HepG2 (cell line): ENCODE data around the gene SHANK3. TPM values are rescaled to one million over a fixed set of nuclear protein-coding genes. Genes with fewer than 3 reads are reported as not detected.

Experiments
- CBX5 ChIP-seq: sonication (generic); formaldehyde crosslinking; IDR thresholded peaks from 2 replicates; pipeline ENCODE4 v1.4.0; 2020; ENCODE audit warnings: missing genetic modification reagents, borderline replicate concordance
- CCDC6 ChIP-seq: sonication (generic); formaldehyde crosslinking; IDR thresholded peaks from 2 replicates; pipeline ENCODE4 v1.8.1; 2022; ENCODE audit warnings: mild to moderate bottlenecking, missing genetic modification reagents, moderate library complexity
- ELF3 ChIP-seq: IDR thresholded peaks from 2 replicates; pipeline ENCODE4 v1.6.1; 2016; ENCODE audit warnings: missing genetic modification reagents, missing compliant biosample characterization
- HOXA3 ChIP-seq: sonication (generic); formaldehyde crosslinking; IDR thresholded peaks from 2 replicates; pipeline ENCODE4 v1.5.0; 2020; ENCODE audit warnings: missing genetic modification reagents
- IRX3 ChIP-seq: sonication (generic); formaldehyde crosslinking; IDR thresholded peaks from 2 replicates; pipeline ENCODE4 v1.8.1; 2023; ENCODE audit warnings: mild to moderate bottlenecking, low read depth, missing genetic modification reagents, borderline replicate concordance
- NFE2 ChIP-seq: sonication (generic); formaldehyde crosslinking; IDR thresholded peaks from 2 replicates; pipeline ENCODE4 v1.4.0; 2020; ENCODE audit warnings: missing genetic modification reagents
- NFYC ChIP-seq: IDR thresholded peaks from 2 replicates; pipeline ENCODE4 v1.6.1; 2016; ENCODE audit warnings: missing genetic modification reagents, missing compliant biosample characterization
- NKX3-1 ChIP-seq: sonication (generic); formaldehyde crosslinking; IDR thresholded peaks from 2 replicates; pipeline ENCODE4 v1.5.0; 2020; ENCODE audit warnings: missing genetic modification reagents
- POLR2AphosphoS2 ChIP-seq: IDR thresholded peaks from 2 replicates; pipeline ENCODE4 v1.6.1; 2011; ENCODE audit warnings: low read depth, low read length, improper control_type of control experiment
- RBFOX2 ChIP-seq: fragments of 200-400 bp; formaldehyde crosslinking; IDR thresholded peaks from 2 replicates; pipeline ENCODE4 v1.6.1; 2017; ENCODE audit warnings: low read depth, mild to moderate bottlenecking, low read length
- RFXAP ChIP-seq: sonication (generic); formaldehyde crosslinking; IDR thresholded peaks from 2 replicates; pipeline ENCODE4 v1.4.0; 2020; ENCODE audit warnings: missing genetic modification reagents, borderline replicate concordance
- SALL2 ChIP-seq: sonication (generic); formaldehyde crosslinking; IDR thresholded peaks from 2 replicates; pipeline ENCODE4 v1.8.1; 2023; ENCODE audit warnings: mild to moderate bottlenecking, missing genetic modification reagents, inconsistent platforms
- TCF12 ChIP-seq, 2 experiments: fragments of 450-650 bp in 1 of 2; sonication (generic) in 1 of 2; formaldehyde crosslinking in 1 of 2; IDR thresholded peaks; 2 replicates each; pipeline versions ENCODE4 v1.6.1 to v1.8.0; 2017 to 2022; ENCODE audit warnings: antibody characterized with exemption in 1 of 2, mild to moderate bottlenecking in 1 of 2, missing genetic modification reagents in 1 of 2, moderate library complexity in 1 of 2
- WIZ ChIP-seq: sonication (generic); formaldehyde crosslinking; IDR thresholded peaks from 2 replicates; pipeline ENCODE4 v1.5.1; 2020; ENCODE audit warnings: mild to moderate bottlenecking, missing genetic modification reagents
- ZNF230 ChIP-seq: sonication (generic); formaldehyde crosslinking; IDR thresholded peaks from 2 replicates; pipeline ENCODE4 v1.4.0; 2020; ENCODE audit warnings: mild to moderate bottlenecking, missing genetic modification reagents
- ZNF496 ChIP-seq: sonication (generic); formaldehyde crosslinking; IDR thresholded peaks from 2 replicates; pipeline ENCODE4 v1.8.1; 2023; ENCODE audit warnings: mild to moderate bottlenecking, moderate library complexity, missing genetic modification reagents; ENCODE audit not compliant: insufficient replicate concordance
- ZNF569 ChIP-seq: sonication (generic); formaldehyde crosslinking; IDR thresholded peaks from 2 replicates; pipeline ENCODE4 v1.5.0; 2020; ENCODE audit warnings: mild to moderate bottlenecking, missing genetic modification reagents, moderate library complexity, borderline replicate concordance
- ZNF780A ChIP-seq: sonication (generic); formaldehyde crosslinking; IDR thresholded peaks from 2 replicates; pipeline ENCODE4 v1.8.0; 2022; ENCODE audit warnings: mild to moderate bottlenecking, missing genetic modification reagents, moderate library complexity
- ZNF891 ChIP-seq: sonication (generic); formaldehyde crosslinking; IDR thresholded peaks from 2 replicates; pipeline ENCODE4 v1.5.0; 2020; ENCODE audit warnings: mild to moderate bottlenecking, missing genetic modification reagents
- polyA plus RNA-seq, 8 experiments: library from polyadenylated mRNA; depleted of rRNA in 3 of 8; stranded (reverse) in 7 of 8; unstranded in 1 of 8; fragments of >200 nt; fragmentation: Illumina TruSeq in 4 of 8; extraction: Trizol in 4 of 8; gene quantifications; 2 replicates each; pipeline versions ENCODE4 v1.2.1 to v1.2.3, GENCODE V29; 2011 to 2016; ENCODE audit warnings: low read depth in 4 of 8, missing spikeins in 1 of 8, mixed read lengths in 1 of 8; ENCODE audit not compliant: insufficient read depth in 1 of 8
- total RNA-seq, 5 experiments: library from RNA; depleted of rRNA; stranded (reverse); fragments of >200 nt; fragmentation: Illumina TruSeq; extraction: Trizol; gene quantifications; 2 replicates each; pipeline ENCODE4 v1.2.3, GENCODE V29; 2016; ENCODE audit warnings: low read depth in 1 of 5
- TF ChIP-seq, protein P1 (sequence below): sonication (generic); formaldehyde crosslinking; IDR thresholded peaks from 2 replicates; pipeline ENCODE4 v1.9.0; 2021; ENCODE audit warnings: missing genetic modification reagents, borderline replicate concordance
- TF ChIP-seq, protein P2 (sequence below): sonication (generic); formaldehyde crosslinking; IDR thresholded peaks from 2 replicates; pipeline ENCODE4 v1.8.0; 2022; ENCODE audit warnings: mild to moderate bottlenecking, missing genetic modification reagents, borderline replicate concordance
- TF ChIP-seq, protein P3 (sequence below): sonication (generic); formaldehyde crosslinking; IDR thresholded peaks from 2 replicates; pipeline ENCODE4 v1.9.0; 2021; ENCODE audit warnings: missing genetic modification reagents, mild to moderate bottlenecking, borderline replicate concordance
- TF ChIP-seq, protein P4 (sequence below): sonication (generic); formaldehyde crosslinking; IDR thresholded peaks from 2 replicates; pipeline ENCODE4 v1.4.0; 2020; ENCODE audit warnings: mild to moderate bottlenecking, missing genetic modification reagents

The SHANK3 gene
- total and polyA plus RNA-seq, 2 of the 13 experiments (the other 11 are each of a cell fraction or from before 2014, with no cell fraction given) = 2.9 to 4.6 TPM

DNA sequence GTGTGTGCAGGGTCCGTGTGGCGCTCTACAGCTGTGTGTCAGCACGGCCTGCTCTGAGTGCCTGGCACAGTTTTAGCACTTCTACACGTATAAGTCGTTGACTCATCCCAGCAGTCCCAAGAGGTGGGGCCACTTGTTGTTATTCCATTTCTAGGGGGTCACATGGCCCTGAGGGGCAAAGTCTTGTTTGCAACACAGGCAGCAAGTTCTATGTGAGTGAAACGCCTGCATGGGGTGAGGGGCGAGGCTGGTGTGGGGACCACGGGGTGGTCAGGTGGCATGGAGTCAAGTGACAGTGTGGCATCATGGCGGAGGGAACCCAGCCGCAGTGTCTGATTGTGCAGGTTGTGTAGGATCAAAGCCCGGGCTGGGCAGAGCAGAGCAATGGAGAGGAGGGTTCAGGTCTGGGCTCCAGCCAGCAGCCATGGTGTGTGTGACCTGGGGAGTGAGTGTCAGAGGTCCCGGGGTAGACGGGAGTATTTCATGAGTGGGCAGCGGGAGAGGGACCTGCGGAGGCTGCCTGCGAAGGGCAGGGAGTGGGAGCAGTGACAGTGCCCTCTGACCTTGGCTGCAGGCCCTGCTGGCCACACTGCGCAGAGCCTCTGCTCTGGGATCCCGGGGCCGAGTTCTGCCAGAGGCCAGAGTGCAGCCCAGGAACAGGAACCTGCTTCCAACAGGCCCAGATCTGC lies 27.9 kb downstream of the SHANK3 start (continued):
- TF ChIP-seq RFXAP (CRISPR knock-in tag) (peak; percentile 46; the same call in 1 of the 2 replicates), CBX5 (CRISPR knock-in tag) (no peak; the same call in 1 of the 2 replicates), CCDC6 (no peak; the same call in 1 of the 2 replicates), ZNF230 (CRISPR knock-in tag) (no peak), HOXA3 (peak; percentile 86), IRX3 (CRISPR knock-in tag) (0 out of 2 replicates have a peak, but pooled peaks have one; percentile 42), ZNF780A (CRISPR knock-in tag) (no peak), NFYC (CRISPR knock-in tag) (peak; percentile 21; the same call in 1 of the 2 replicates), ZNF891 (CRISPR knock-in tag) (no peak), RBFOX2 (peak; percentile 70), SALL2 (no peak), WIZ (CRISPR knock-in tag) (peak; percentile 67; the same call in 1 of the 2 replicates), ELF3 (CRISPR knock-in tag) (peak; percentile 56; the same call in 1 of the 2 replicates), NKX3-1 (no peak), TCF12 (IDR thresholded peaks at IDR 0.05) (no peak), TCF12 (CRISPR knock-in tag; IDR thresholded peaks at IDR 0.05) (peak; percentile 25; the same call in 1 of the 2 replicates), ZNF496 (no peak), NFE2 (CRISPR knock-in tag) (no peak; the same call in 1 of the 2 replicates), POLR2AphosphoS2 (no peak), ZNF569 (CRISPR knock-in tag) (no peak)
- TF ChIP-seq, protein P1, sequence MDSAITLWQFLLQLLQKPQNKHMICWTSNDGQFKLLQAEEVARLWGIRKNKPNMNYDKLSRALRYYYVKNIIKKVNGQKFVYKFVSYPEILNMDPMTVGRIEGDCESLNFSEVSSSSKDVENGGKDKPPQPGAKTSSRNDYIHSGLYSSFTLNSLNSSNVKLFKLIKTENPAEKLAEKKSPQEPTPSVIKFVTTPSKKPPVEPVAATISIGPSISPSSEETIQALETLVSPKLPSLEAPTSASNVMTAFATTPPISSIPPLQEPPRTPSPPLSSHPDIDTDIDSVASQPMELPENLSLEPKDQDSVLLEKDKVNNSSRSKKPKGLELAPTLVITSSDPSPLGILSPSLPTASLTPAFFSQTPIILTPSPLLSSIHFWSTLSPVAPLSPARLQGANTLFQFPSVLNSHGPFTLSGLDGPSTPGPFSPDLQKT = no peak
- TF ChIP-seq, protein P2, sequence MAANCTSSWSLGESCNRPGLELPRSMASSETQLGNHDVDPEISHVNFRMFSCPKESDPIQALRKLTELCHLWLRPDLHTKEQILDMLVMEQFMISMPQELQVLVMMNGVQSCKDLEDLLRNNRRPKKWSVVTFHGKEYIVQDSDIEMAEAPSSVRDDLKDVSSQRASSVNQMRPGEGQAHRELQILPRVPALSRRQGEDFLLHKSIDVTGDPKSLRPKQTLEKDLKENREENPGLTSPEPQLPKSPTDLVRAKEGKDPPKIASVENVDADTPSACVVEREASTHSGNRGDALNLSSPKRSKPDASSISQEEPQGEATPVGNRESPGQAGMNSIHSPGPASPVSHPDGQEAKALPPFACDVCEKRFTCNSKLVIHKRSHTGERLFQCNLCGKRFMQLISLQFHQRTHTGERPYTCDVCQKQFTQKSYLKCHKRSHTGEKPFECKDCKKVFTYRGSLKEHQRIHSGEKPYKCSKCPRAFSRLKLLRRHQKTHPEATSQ (CRISPR knock-in tag) = 0 out of 2 replicates have a peak, but pooled peaks have one; percentile 58
- TF ChIP-seq, protein P3, sequence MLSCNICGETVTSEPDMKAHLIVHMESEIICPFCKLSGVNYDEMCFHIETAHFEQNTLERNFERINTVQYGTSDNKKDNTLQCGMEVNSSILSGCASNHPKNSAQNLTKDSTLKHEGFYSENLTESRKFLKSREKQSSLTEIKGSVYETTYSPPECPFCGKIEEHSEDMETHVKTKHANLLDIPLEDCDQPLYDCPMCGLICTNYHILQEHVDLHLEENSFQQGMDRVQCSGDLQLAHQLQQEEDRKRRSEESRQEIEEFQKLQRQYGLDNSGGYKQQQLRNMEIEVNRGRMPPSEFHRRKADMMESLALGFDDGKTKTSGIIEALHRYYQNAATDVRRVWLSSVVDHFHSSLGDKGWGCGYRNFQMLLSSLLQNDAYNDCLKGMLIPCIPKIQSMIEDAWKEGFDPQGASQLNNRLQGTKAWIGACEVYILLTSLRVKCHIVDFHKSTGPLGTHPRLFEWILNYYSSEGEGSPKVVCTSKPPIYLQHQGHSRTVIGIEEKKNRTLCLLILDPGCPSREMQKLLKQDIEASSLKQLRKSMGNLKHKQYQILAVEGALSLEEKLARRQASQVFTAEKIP = no peak
- TF ChIP-seq, protein P4, sequence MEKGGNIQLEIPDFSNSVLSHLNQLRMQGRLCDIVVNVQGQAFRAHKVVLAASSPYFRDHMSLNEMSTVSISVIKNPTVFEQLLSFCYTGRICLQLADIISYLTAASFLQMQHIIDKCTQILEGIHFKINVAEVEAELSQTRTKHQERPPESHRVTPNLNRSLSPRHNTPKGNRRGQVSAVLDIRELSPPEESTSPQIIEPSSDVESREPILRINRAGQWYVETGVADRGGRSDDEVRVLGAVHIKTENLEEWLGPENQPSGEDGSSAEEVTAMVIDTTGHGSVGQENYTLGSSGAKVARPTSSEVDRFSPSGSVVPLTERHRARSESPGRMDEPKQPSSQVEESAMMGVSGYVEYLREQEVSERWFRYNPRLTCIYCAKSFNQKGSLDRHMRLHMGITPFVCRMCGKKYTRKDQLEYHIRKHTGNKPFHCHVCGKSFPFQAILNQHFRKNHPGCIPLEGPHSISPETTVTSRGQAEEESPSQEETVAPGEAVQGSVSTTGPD (CRISPR knock-in tag) = no peak
